Omental fat pad (tissue), 4 donors: Measurements from ENCODE around the gene CSN3. TPM values are rescaled to one million over a fixed set of nuclear protein-coding genes. Genes with fewer than 3 reads are reported as not detected.
"Not testable (repeated sequence)": the region's sequence is repeated elsewhere in the genome, so short reads cannot be mapped to it uniquely, and the experiment has no call there.

ENCODE experiments used
- ATAC-seq: fragments of 150-250 bp; one replicate; pipeline ENCODE4 v1.9.1; 2016; ENCODE audit warnings: mild to moderate bottlenecking, moderate library complexity; ENCODE audit not compliant: low FRiP score
- DNase-seq: peaks from one replicate; pipeline ENCODE4 v3.0.0-alpha.2; 2019; ENCODE audit warnings: low spot score
- CTCF ChIP-seq, 3 donors: fragments of 450-650 bp; IDR thresholded peaks; one replicate each; pipeline ENCODE4 v1.5.1; 2016 to 2017; ENCODE audit warnings: antibody characterized with exemption in 3 of 3, mild to moderate bottlenecking in 3 of 3, moderate library complexity in 2 of 3
- total RNA-seq, 4 donors: library from RNA; depleted of rRNA; stranded (reverse); fragments of >200 nt; gene quantifications; one replicate each; pipeline ENCODE4 v1.1.0, GENCODE V29; 2016

Gene CSN3
- not detected for total RNA-seq

- ATAC-seq, result not testable (repeated sequence)
Observed at GRCh38 chr4:70242297-70242696, at the start of gene CSN3. TSS of gene CSN3 (plus strand) at chr4:70242597. CDS start at chr4:70244820, 2,223 bp downstream.

DNA sequence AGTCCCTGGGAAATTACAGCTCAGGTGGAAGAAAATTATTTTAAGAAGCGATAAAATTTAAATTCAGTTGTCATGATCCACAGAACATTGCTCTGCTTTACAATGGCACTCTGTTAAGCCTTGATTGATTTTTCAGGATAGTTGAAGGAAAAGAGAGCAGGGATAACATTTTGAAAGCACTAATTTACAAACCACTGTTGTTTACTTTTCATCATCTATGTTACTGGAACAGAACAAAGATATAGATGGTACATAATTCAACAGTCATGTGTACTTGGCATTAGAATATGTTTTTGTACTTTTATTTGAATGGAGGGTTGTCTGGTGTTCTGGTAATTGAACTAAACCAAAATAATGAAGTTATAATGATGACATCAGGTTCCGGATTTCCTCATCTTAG lies 49.5 kb upstream of the CSN3 start:
- TF ChIP-seq CTCF (IDR thresholded peaks at IDR 0.05), result no peak
- DNase-seq (no peak), ATAC-seq (no peak)

More at GRCh38 chr4:70242297-70242696, at the start of gene CSN3:
- DNase-seq, result not testable (repeated sequence)

DNA sequence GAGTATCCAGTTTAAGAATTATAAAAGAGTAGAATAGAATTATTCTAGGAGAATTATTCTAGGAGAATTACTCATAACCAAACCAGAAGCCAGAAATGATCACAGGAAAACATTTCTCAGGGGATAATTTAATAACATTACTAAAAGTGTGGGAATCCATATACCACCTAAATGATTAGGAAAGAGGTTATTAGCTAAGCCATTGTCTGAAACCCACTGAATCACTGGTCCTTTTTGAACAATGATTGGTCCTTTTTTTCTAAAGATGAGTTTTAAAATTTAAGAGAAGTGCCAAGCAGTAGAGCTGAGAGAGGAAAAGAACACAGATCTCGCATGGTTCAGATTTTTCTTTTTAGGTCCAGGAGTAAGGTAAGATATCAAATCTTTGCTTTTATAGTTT lies 47.0 kb upstream of the CSN3 start, which contains the start of gene ODAM:
Gene ODAM (plus strand): TSS at position 301 of the 400 bp plus-strand sequence. CDS start 819 bp downstream, outside the sequence.
- no peak for DNase-seq
- no peak for ATAC-seq
- no peak for TF ChIP-seq CTCF (IDR thresholded peaks at IDR 0.05)

- no peak for TF ChIP-seq CTCF (IDR thresholded peaks at IDR 0.05)
- DNase-seq (no peak), ATAC-seq (no peak)
Observed at GRCh38 chr4:70196857-70197256, 45.5 kb upstream of the CSN3 start.

- TF ChIP-seq CTCF (IDR thresholded peaks at IDR 0.05), result no peak
- no peak for ATAC-seq
Observed at GRCh38 chr4:70197842-70198241, 44.6 kb upstream of the CSN3 start.

DNA sequence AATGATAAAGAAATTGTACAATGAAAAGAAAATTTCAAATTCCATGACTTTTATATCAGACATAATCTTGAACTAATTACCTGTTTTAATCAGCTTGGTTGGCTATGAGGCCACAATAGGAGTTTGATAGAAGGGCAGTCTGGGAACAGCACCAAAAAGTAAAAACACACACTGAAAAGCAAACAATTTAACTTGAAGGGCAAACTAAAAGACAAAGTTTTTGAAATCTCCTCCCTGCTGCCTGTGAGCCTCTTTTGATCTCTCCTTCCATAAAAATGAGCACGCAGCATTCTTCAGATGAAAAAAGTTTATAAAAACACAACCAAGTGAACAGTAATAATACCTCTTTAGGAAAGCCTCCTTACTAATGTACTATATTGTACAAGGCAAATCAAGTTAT lies 38.8 kb upstream of the CSN3 start:
- ATAC-seq (no peak), DNase-seq (no peak)
- TF ChIP-seq CTCF (IDR thresholded peaks at IDR 0.05), result no peak

More at GRCh38 chr4:70197842-70198241, 44.6 kb upstream of the CSN3 start:
- no peak for DNase-seq

DNA sequence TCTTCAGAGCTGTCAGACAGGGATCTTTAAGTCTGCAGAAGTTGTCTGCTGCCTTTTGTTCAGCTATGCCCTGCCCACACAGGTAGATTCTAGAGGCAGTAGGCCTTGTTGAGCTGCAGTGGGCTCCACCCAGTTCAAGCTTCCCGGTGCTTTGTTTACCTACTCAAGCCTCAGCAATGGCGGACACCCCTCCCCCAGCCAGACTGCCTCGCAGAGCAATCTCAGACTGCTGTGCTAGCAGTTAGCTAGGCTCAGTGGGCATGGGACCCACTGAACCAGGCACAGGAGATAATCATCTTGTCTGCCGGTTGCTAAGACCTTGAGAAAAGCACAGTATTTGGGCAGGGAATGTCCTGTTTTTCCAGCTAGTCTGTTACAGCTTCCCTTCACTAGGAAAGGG lies 29.6 kb upstream of the CSN3 start:
- ATAC-seq, DNase-seq: not testable (repeated sequence)

GRCh38 chr4:70216109-70216508 lies 26.3 kb upstream of the CSN3 start:
- ATAC-seq, result not testable (repeated sequence)

GRCh38 chr4:70216550-70216949 lies 25.8 kb upstream of the CSN3 start:
- ATAC-seq, DNase-seq: not testable (repeated sequence)

More at GRCh38 chr4:70216109-70216508, 26.3 kb upstream of the CSN3 start:
- not testable (repeated sequence) for DNase-seq

DNA sequence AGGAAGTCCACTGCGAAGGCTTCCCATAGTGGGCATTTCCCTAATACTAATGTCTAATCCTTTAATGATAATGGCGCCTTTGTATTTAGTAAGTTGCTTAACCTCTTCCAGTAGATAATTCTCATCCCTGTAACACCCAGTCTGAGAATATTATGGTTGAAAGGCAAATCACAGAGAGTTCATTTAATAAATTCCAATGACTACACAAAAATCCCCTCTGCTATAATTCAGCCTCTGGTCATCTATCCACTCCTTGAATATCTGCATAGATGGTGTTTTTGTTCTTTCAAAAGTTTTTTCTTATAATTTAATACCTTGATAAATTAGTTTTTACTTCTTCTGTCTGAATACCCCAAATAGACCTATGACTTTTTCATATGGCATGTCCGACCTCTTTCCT lies 21.0 kb upstream of the CSN3 start:
- DNase-seq, result not testable (repeated sequence)

GRCh38 chr4:70221818-70222217 lies 20.6 kb upstream of the CSN3 start:
- not testable (repeated sequence) for ATAC-seq

More for the DNA sequence above, 21.0 kb upstream of the CSN3 start:
- ATAC-seq, result not testable (repeated sequence)

More at GRCh38 chr4:70221818-70222217, 20.6 kb upstream of the CSN3 start:
- DNase-seq, result not testable (repeated sequence)
